Body of pancreas (tissue), 4 donors: ENCODE results near the gene CREB5.

Experiments used
- CTCF ChIP-seq, 7 experiments: fragments of 450-650 bp in 4 of 7; fragments of 200-600 bp in 3 of 7; sonication (generic) in 3 of 7; IDR thresholded peaks; one replicate each; pipeline ENCODE4 v1.5.1; 2016 to 2019; ENCODE audit warnings: antibody characterized with exemption in 7 of 7
- POLR2A ChIP-seq, 3 donors: fragments of 450-650 bp; IDR thresholded peaks; one replicate each; pipeline ENCODE4 v1.6.1; 2016; ENCODE audit warnings: antibody characterized with exemption in 3 of 3, mild to moderate bottlenecking in 2 of 3

- TF ChIP-seq CTCF (IDR thresholded peaks at IDR 0.05) (no peak), POLR2A (IDR thresholded peaks at IDR 0.05) (no peak)
Measured at GRCh38 chr7:28627896-28628295, 215.6 kb downstream of the CREB5 start.
